HCEC 1CT (cell line): ENCODE results near the gene RETREG1.
"Not testable (repeated sequence)": the region's sequence is repeated elsewhere in the genome, so short reads cannot be mapped to it uniquely, and the experiment has no call there.

Experiments
- DNase-seq: peaks from one replicate; pipeline ENCODE4 v3.0.0-alpha.2; 2017

The RETREG1 gene

GRCh38 chr5:16616536-16617273 lies at the start of gene RETREG1:
RETREG1 (minus strand) TSS chr5:16616997; CDS start chr5:16616971, 26 bp downstream.
- DNase-seq: peak; percentile 9

GRCh38 chr5:16666130-16666882 lies 49.5 kb upstream of the RETREG1 start:
- no peak for DNase-seq

- no peak for DNase-seq
These were observed 48.8 kb upstream of the RETREG1 start for GRCh38 chr5:16665601-16666000.

- DNase-seq: no peak
These were observed 47.6 kb upstream of the RETREG1 start for GRCh38 chr5:16664368-16664767.

DNA sequence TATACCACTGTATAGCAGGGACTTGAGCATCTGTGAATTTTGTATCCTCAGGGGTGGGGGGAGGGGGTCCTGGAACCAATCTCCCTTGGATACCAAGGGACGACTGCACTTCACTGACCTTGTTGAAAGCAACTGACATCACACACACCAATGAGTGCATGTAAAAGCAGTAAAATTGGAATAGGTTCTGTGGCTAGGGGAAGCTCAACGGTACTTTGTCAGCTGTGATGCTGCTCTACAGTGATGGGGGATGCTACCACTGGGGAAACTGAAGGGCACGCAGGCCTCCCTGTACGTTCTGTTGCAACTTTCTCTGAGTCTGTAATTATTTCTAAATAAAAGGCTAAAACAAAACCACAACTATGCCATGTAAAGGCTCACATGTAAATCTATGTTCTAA lies 47.0 kb upstream of the RETREG1 start:
- DNase-seq: no peak

GRCh38 chr5:16661713-16662112 lies 44.9 kb upstream of the RETREG1 start:
- DNase-seq: no peak

GRCh38 chr5:16660982-16661381 lies 44.2 kb upstream of the RETREG1 start:
- DNase-seq: no peak

DNA sequence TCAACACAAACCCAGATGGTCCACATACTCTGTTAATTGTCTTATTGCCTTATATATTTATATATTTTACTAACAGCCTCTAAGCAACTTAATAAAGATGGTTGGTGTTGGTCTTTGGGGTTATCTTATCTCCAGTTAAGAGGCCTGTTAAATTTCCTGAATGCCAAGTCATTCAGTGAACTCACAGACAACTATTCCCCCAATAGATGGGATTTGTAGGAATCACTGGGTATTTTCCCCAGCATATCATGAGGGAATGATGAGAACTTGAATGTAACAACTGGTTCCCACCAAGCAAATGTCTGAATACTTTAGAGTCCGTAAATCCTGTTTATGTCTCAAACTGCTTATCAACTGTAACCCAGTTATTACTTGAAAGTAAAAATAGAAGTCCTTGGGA lies 42.7 kb upstream of the RETREG1 start:
- DNase-seq: no peak

DNA sequence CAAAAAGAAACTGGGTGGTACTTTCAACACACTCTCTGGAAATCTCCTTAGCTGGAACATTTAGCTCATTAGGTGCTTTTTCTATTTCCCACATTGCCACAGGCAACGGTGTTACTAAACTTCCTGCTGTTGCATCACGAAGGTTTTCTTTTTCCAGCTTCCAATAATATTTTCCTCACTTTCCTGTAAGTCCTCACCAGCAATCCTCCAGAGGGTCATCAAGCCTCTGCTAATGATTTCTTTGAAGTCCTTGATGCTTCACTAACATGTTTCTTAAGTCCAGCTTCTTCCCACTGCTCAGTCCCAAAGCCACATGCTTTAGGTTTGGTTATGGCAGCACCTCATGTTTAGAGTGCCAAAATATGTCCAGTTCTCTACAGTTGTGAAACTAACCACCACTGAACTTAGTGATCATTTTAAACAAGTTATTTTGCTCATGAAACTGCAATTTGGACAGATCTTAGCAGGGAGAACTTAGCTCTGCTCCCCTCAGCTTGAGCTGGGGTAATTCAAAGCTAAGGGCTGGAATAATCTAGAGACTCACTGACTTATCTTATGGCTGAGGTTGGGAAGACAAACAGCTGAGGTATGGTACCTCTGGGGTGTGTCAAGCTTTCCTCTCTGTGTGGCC lies 39.9 kb upstream of the RETREG1 start:
- no peak for DNase-seq

GRCh38 chr5:16654647-16655334 lies 38.0 kb upstream of the RETREG1 start:
- DNase-seq: no peak

- not testable (repeated sequence) for DNase-seq
These were observed 31.9 kb upstream of the RETREG1 start for GRCh38 chr5:16648739-16649138.

DNA sequence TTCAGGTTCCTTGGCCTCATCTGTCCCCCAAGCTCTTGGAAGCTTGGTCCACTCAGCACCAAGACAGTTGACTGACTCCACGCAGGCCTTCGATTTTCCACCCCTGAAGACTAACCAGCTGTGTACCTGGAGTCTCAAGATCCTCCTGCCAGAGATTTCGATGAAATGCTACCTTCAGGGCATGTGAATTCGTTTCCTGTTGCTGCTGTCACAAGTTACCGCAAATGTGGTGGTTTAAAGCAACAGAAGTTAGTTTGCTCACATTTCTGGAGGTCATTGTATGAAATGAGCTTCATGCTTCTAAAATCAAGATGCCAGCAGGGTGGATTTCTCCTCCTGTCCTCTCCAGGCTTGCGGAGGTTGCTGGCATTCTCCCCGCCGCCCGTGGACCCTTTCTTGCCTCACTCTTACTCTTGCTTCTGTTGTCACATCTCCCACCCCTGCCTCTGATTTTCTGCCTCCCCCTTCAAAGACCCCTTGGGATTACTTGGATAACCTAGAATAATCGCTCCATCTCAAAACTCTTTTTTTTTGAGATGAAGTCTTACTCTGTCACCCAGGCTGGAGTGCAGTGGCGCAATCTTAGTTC lies 27.6 kb upstream of the RETREG1 start:
- DNase-seq: no peak

GRCh38 chr5:16642867-16643266 lies 26.1 kb upstream of the RETREG1 start:
- DNase-seq: no peak

DNA sequence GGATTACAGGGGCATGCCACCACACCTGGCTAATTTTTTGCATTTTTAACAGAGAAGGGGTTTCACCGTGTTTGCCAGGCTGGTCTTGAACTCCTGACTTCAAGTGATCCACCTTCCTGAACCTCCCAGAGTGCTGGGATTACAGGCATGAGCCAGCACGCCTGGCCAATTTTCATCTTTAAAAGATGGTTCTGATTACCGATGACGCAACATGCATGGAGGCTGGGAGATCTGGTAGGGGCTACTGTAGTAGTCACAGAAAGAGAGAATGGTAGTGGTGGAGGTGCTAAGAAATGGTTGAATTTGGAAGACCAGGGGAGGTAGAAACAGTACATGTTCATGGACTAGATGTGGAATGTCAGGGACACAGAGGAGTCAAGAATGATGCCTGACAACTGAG lies 22.4 kb upstream of the RETREG1 start:
- no peak for DNase-seq

DNA sequence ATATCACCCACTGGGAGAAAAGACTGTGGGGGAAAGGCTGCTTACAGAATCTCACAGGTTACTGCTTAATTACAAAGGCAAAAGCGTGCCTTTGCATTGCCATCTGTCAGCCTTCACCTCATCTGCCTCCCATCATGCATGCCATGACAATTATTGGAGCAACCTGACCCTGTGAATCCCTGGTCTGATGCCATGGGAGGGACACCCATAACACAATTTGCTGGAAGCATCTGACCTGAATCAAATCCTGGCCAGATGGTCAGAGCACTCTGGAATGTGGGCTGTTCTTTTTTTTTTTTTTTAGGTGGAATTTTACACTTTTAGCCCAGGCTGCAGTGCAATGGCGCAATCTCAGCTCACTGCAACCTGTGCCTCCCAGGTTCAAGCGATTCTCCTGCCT lies 11.6 kb upstream of the RETREG1 start:
- DNase-seq: no peak

GRCh38 chr5:16626696-16627264 lies 10.0 kb upstream of the RETREG1 start:
- DNase-seq: no peak

DNA sequence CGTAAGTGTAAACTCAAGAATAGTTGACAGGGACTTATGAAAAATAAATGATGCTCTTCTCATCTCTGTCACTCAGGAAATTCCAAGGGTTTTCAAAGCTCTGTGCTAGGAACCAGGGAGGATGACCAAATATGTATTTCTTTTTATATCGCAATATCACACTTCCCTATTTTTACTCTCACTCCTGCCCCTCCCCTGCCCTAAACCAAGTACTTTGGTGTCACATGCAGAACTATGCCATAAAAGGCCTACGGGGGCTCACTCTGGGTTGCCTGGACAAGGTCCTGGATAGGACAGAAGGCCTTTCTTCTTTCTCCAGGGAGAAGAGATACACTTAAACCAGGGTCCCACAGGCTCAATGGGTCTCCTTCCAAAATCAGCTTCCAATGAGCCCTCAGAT lies 8.3 kb upstream of the RETREG1 start:
- no peak for DNase-seq

DNA sequence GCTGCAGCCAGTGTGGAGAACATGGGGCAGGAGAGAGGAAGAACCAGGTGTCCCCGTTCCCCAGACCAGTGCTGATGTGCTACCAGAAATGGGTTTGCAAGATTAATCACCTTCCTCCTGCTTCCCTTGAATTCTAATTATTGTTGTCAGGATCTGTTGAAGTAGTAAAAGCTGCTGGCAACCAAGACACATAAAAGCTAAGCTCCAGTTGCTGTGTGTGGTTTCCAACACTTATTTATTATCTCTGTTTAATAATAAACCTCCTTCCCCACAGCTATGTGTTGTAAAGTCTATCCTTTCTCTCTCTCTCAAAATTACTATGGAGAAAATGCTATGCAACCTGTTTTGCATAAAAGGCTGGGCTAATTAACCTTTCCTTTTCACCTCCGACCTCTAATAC lies 2.3 kb upstream of the RETREG1 start:
- no peak for DNase-seq

GRCh38 chr5:16618138-16618897 lies 1.5 kb upstream of the RETREG1 start:
- no peak for DNase-seq

DNA sequence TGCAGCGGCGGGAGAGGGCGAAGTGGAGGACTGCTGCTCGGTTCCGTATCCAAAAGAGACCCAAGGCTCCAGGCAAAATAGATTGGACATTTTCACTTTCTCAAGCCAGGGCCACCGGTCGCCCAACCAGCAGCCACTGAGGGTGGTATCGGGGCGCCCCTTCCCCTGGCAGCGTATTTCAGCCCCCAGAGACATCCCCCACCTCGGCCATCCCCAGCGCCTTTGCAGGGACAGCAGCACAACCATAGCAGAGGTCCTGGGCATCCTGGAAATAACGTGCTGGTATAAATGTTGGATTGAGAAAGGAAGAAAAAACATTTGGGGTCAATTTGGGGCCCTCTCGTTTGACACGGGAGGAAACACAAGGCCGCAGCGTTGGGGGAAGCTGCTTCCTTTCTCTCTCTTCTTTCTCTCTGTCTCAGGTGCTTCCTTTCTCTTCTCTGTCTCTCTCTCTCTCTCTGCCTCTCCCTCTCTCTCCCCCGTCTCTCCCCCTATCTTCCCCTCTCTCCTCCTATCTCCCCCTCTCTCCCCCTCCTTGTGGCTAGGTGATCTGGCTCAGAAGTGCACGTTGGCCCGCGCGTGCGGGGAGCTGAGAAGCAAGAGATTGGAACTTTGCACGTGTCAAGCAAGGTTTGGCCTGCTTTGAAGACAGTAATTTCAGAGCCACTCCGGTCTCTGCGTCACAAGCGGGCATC lies 624 bp upstream of the RETREG1 start:
- DNase-seq: no peak
